Panc1 (cell line): ENCODE measurements around the gene FAM53A. TPM values are rescaled to one million over a fixed set of nuclear protein-coding genes. Genes with fewer than 3 reads are reported as not detected.

Experiments used
- ATAC-seq: fragments of 200-7000 bp; cut with Tn5 transposase; 2 replicates; pipeline ENCODE4 v1.9.1; 2020; ENCODE audit warnings: mild to moderate bottlenecking, moderate library complexity
- BruUV-seq: library from RNA; stranded (reverse); fragments of 400-500 nt; replicated peaks from 2 replicates; lab custom pipeline; 2021; lab: Mats Ljungman, UMichigan
- CTCF ChIA-PET: fragments of 300-600 bp; sonication (Branson Sonifier 250); formaldehyde crosslinking; loops from one replicate; lab custom pipeline; 2022; ENCODE audit warnings: antibody characterized with exemption; lab: Charles Lee
- POLR2A ChIA-PET: fragments of 300-600 bp; sonication (Branson Sonifier 250); formaldehyde crosslinking; loops from one replicate; lab custom pipeline; 2022; ENCODE audit warnings: antibody characterized with exemption; lab: Charles Lee
- DNase-seq: peaks from one replicate; pipeline ENCODE4 v3.0.0-alpha.2; 2010; ENCODE audit warnings: low read depth, low spot score
- H3K27ac ChIP-seq: 2 replicates; pipeline ENCODE4 v1.5.1; 2011; ENCODE audit warnings: mild to moderate bottlenecking, low read length, inconsistent platforms
- H3K27me3 ChIP-seq: fragments of 200-500 bp; sonication (Bioruptor generic); 2 replicates; pipeline ENCODE4 v1.6.0; 2014; ENCODE audit warnings: low read length, inconsistent platforms; ENCODE audit not compliant: control insufficient read depth, insufficient read depth
- H3K36me3 ChIP-seq: fragments of 200-500 bp; sonication (Bioruptor generic); 2 replicates; pipeline ENCODE4 v1.5.1; 2014; ENCODE audit warnings: inconsistent platforms, mild to moderate bottlenecking, low read length, moderate library complexity; ENCODE audit not compliant: control insufficient read depth, insufficient read depth
- H3K4me1 ChIP-seq: 2 replicates; pipeline ENCODE4 v1.5.1; 2011; ENCODE audit warnings: inconsistent platforms, mild to moderate bottlenecking, low read length, moderate library complexity; ENCODE audit not compliant: control insufficient read depth, insufficient read depth
- H3K4me3 ChIP-seq, 2 experiments: 2 replicates each; pipeline ENCODE4 v1.5.1; 2011 to 2012; ENCODE audit warnings: low read depth in 2 of 2, low read length in 2 of 2, mild to moderate bottlenecking in 2 of 2, inconsistent platforms in 1 of 2, moderate library complexity in 1 of 2
- H3K9me3 ChIP-seq: fragments of 200-500 bp; sonication (Bioruptor generic); 2 replicates; pipeline ENCODE4 v1.5.1; 2014; ENCODE audit warnings: low read depth, mild to moderate bottlenecking, inconsistent platforms, low read length, moderate library complexity; ENCODE audit not compliant: control insufficient read depth, insufficient read depth
- CTCF ChIP-seq: fragments of 450-650 bp; IDR thresholded peaks from 2 replicates; pipeline ENCODE4 v1.5.1; 2017; ENCODE audit warnings: mild to moderate bottlenecking
- POLR2AphosphoS5 ChIP-seq: IDR thresholded peaks from 2 replicates; pipeline ENCODE4 v1.6.1; 2012; ENCODE audit warnings: mild to moderate bottlenecking, low read depth, low read length, moderate library complexity
- REST ChIP-seq, 2 experiments: IDR thresholded peaks; 2 replicates each; pipeline ENCODE4 v1.6.1; 2011 to 2012; ENCODE audit warnings: low read depth in 2 of 2, control low read depth in 1 of 2, low read length in 1 of 2, mild to moderate bottlenecking in 1 of 2, moderate library complexity in 1 of 2; ENCODE audit not compliant: insufficient read depth in 1 of 2
- SIN3A ChIP-seq: IDR thresholded peaks from 2 replicates; pipeline ENCODE4 v1.6.1; 2012; ENCODE audit warnings: low read depth, mild to moderate bottlenecking, low read length, moderate library complexity, borderline replicate concordance; ENCODE audit not compliant: insufficient read depth
- TCF7L2 ChIP-seq: IDR thresholded peaks from 2 replicates; pipeline ENCODE4 v1.6.1; 2011; ENCODE audit warnings: mild to moderate bottlenecking, low read depth, low read length, inconsistent platforms
- in situ Hi-C: cut with HindIII; loops from 2 replicates; pipeline ENCODE4 v1.10.0; 2016; ENCODE audit warnings: low sequenced_read_pairs, low pct_unique_long_range_greater_than_20kb
- intact Hi-C: fragments of 100-400 bp; cut with micrococcal nuclease; formaldehyde crosslinking; loops from one replicate; pipeline ENCODE4 v1.10.0; 2022; ENCODE audit not compliant: unreplicated experiment
- total RNA-seq: library from RNA; stranded (reverse); gene quantifications from one replicate; pipeline ENCODE4 v1.2.1, GENCODE V29; 2021; ENCODE audit not compliant: unreplicated experiment

Gene FAM53A
- total RNA-seq, 1 experiment from 2014 or later, result 7.0 TPM

GRCh38 chr4:1656986-1657385 lies 27.1 kb downstream of the FAM53A start:
- intact Hi-C loops, result no loop called here
- no peaks in the 10 kb centered on the region for H3K36me3 ChIP-seq
- DNase-seq (no peak), ATAC-seq (no peak)
- H3K4me1 ChIP-seq, result no peaks in the 10 kb centered on the region
- in situ Hi-C loops, result no loop called here
- no TSS peak for BruUV-seq
- ChIA-PET POLR2A (no interaction called here), CTCF (no interaction called here)
- TF ChIP-seq TCF7L2 (no peak), CTCF (no peak), POLR2AphosphoS5 (no peak), REST (IDR thresholded peaks at IDR 0.05; ENCODE audit: insufficient read depth in 1 of 2, low read depth in 2 of 2, low read length in 1 of 2) (no peak), SIN3A (no peak)
- no peaks in the 10 kb centered on the region for H3K9me3 ChIP-seq
- H3K4me3 ChIP-seq, result no peak overlapping the region
- H3K27me3 ChIP-seq, result no peaks in the 10 kb centered on the region
- H3K27ac ChIP-seq, result no peak overlapping the region

- CTCF ChIA-PET, result no interaction called here
- in situ Hi-C loops (no loop called here), intact Hi-C loops (no loop called here)
- POLR2A ChIA-PET, result no interaction called here
- Histone ChIP-seq H3K9me3 (no peaks in the 10 kb centered on the region), H3K27me3 (no peaks in the 10 kb centered on the region), H3K27ac (no peak overlapping the region), H3K36me3 (no peaks in the 10 kb centered on the region), H3K4me1 (no peaks in the 10 kb centered on the region), H3K4me3 (no peak overlapping the region)
- DNase-seq (no peak), ATAC-seq (no peak)
- BruUV-seq, result no TSS peak
- TF ChIP-seq CTCF (no peak), SIN3A (no peak), REST (IDR thresholded peaks at IDR 0.05; ENCODE audit: insufficient read depth in 1 of 2, low read depth in 2 of 2, low read length in 1 of 2) (no peak), TCF7L2 (no peak)
Measured at GRCh38 chr4:1656132-1656531, 28.0 kb downstream of the FAM53A start.
